ENCODE measurements around the gene IL17D. TPM values are rescaled to one million over a fixed set of nuclear protein-coding genes. Genes with fewer than 3 reads are reported as not detected.

IL17D gene
- total RNA-seq, 2 experiments from 2014 or later: 0.12 TPM; not detected in 1

Other genes with a start within 250 kb of the IL17D start
- 10 to 100 TPM; 17.5 to 18.2 TPM for gene CRYL1, start 177.8 kb upstream of the IL17D start, total RNA-seq
- 1 to 10 TPM; 4.7 to 5.3 TPM for gene IFT88, start 136.5 kb upstream of the IL17D start, total RNA-seq
- 10 to 100 TPM; 16.5 to 18.4 TPM for gene EEF1AKMT1, start 70.3 kb downstream of the IL17D start, total RNA-seq
- gene XPO4, start 199.0 kb downstream of the IL17D start, total RNA-seq: 10 to 100 TPM; 24.8 to 25.1 TPM